Effector memory CD4-positive, alpha-beta T cell (primary cell): ENCODE data around the gene IPCEF1.
"Not testable (repeated sequence)": the region's sequence is repeated elsewhere in the genome, so short reads cannot be mapped to it uniquely, and the experiment has no call there.

Experiments used
- DNase-seq, 3 donors: peaks; one replicate each; pipeline ENCODE4 v3.0.0-alpha.2; 2020
- H3K27ac ChIP-seq: 2 replicates; pipeline ENCODE4 v1.7.0; 2013; ENCODE audit warnings: mild to moderate bottlenecking, low read length, moderate library complexity; ENCODE audit not compliant: insufficient read depth, poor library complexity, severe bottlenecking
- H3K27me3 ChIP-seq: replicated peaks from 2 replicates; pipeline ENCODE4 v1.7.0; 2013; ENCODE audit warnings: mild to moderate bottlenecking, low read length; ENCODE audit not compliant: insufficient read depth, control insufficient read depth, poor library complexity, severe bottlenecking
- H3K36me3 ChIP-seq: 2 replicates; pipeline ENCODE4 v1.7.0; 2013; ENCODE audit warnings: mild to moderate bottlenecking, low read length, moderate library complexity; ENCODE audit not compliant: control insufficient read depth, insufficient read depth
- H3K4me1 ChIP-seq: 2 replicates; pipeline ENCODE4 v1.7.0; 2013; ENCODE audit warnings: low read length, mild to moderate bottlenecking; ENCODE audit not compliant: control insufficient read depth, insufficient read depth, poor library complexity, severe bottlenecking
- H3K4me3 ChIP-seq: 2 replicates; pipeline ENCODE4 v1.7.0; 2013; ENCODE audit warnings: low read length, low read depth, mild to moderate bottlenecking; ENCODE audit not compliant: insufficient read depth, poor library complexity, severe bottlenecking
- H3K9me3 ChIP-seq: 2 replicates; pipeline ENCODE4 v1.7.0; 2013; ENCODE audit warnings: mild to moderate bottlenecking, low read length, moderate library complexity; ENCODE audit not compliant: control insufficient read depth

IPCEF1 gene

DNA sequence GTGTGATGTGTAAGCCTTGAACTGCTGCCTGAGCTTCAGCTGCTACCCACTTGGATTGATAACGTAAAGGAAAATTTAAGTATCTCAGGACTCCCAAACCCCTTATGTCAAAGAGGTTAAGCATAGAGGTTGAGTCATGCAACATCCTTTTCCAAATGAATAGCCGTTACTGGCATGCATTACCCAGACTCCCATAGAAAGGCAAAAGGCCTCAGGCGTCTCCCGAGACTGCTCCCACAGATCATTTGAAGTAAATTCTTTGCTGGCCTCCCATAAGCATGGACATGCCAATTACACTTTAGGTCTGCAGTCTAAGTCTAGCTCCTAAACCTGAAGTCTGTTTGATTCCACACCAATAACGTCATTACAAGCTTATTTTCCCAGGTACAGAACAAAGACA lies 14.7 kb downstream of the IPCEF1 start:
- H3K27ac ChIP-seq: no peak overlapping the region
- H3K27me3 ChIP-seq: no peaks in the 10 kb centered on the region
- no peak for DNase-seq
- no peaks in the 10 kb centered on the region for H3K36me3 ChIP-seq
- no peaks in the 10 kb centered on the region for H3K4me1 ChIP-seq
- H3K4me3 ChIP-seq: no peak overlapping the region
- no peaks in the 10 kb centered on the region for H3K9me3 ChIP-seq

DNA sequence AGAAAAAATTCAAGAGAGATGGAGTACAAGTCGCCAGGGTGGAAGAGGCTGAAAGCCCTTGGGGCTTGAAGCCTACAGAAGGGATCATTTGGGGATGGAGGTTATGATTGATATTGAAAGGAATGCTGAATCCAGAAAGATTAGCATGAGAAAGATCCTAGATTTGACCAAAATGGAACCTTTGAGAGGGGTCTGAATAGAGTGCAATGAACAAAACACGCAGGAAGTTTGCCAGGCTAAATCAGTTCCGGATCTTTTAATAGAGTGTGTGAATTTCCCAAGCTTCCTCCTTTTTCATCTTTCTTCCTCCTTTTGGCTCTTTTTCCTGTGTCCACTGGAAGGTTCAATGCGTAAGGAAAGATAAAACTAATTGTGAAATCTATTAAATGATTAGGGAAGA lies 15.3 kb downstream of the IPCEF1 start:
- Histone ChIP-seq H3K4me3 (no peak overlapping the region), H3K27me3 (no peaks in the 10 kb centered on the region), H3K4me1 (no peaks in the 10 kb centered on the region), H3K36me3 (no peaks in the 10 kb centered on the region), H3K9me3 (no peaks in the 10 kb centered on the region), H3K27ac (no peak overlapping the region)
- no peak for DNase-seq

DNA sequence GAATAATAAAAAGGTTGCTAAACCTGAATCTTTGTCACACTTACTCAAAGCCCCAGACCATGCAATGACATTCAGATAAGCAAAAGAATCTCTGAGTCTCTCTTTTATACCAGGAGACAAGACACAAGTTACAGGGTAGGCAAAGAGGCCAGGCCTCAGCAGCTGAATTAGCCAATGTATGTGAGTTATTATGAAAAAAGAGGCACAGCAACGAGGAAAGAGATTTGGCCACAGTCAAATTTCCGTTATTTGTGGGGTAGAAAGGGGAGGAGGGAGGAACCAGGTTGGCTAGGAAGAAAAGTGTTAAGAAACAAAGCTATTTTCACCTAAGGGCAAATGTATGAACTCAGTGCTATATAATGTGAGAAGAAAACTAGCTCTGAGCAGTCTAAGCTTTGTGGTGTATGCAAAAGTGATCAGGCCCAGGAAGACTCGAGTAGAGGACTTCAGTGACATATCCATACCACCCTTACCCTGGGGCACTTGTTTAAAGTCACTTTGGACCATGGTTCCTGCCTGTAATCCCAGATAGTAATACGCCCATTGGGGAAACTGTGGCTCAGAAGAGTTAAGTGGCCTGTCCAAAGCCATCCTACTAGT lies 19.1 kb downstream of the IPCEF1 start:
- Histone ChIP-seq H3K27ac (no peak overlapping the region), H3K36me3 (no peaks in the 10 kb centered on the region), H3K27me3 (no peaks in the 10 kb centered on the region), H3K4me3 (no peak overlapping the region), H3K9me3 (no peaks in the 10 kb centered on the region), H3K4me1 (no peaks in the 10 kb centered on the region)
- no peak for DNase-seq

DNA sequence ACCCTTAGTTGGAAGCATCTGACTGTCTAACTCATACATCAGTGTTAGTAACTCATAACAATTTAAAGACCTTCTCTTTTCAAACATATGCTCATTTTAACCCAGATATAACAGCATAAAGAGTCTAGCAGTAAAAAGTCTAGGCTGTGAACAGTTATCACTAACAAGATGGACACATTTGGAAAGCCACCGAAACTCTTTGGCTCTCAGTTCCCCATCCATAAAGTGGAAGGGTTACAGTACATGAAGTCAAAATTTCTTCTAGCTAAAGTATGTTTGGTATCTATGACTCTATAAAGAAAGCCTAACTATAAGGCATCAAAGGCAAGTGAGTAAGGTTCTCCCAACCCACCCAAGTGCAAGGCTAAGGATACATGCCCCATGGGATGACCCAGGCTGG lies 22.5 kb downstream of the IPCEF1 start:
- not testable (repeated sequence) for H3K27ac ChIP-seq, H3K36me3 ChIP-seq, DNase-seq, H3K27me3 ChIP-seq, H3K4me3 ChIP-seq, H3K9me3 ChIP-seq, H3K4me1 ChIP-seq

DNA sequence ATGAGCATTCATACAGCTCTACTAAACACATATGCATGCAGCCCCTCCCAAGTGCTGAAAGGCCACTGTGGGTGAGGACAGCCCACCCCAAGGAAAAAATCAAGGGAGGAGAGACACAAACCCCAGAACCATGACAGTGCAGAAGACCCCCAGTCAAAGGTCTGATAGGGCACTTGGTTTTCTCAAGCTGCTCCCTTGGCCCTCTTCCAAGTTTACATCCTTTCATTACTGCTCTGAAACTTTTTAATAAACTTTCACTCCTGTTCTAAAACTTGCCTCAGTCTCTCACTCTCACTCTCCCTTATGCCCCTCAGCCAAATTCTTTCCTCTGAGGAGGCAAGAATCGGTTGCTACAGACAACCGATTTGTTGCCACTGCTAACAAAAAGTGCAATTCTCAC lies 24.9 kb downstream of the IPCEF1 start:
- Histone ChIP-seq H3K27ac (no peak overlapping the region), H3K9me3 (no peaks in the 10 kb centered on the region), H3K36me3 (no peaks in the 10 kb centered on the region), H3K27me3 (no peaks in the 10 kb centered on the region), H3K4me3 (no peak overlapping the region), H3K4me1 (no peaks in the 10 kb centered on the region)
- no peak for DNase-seq

DNA sequence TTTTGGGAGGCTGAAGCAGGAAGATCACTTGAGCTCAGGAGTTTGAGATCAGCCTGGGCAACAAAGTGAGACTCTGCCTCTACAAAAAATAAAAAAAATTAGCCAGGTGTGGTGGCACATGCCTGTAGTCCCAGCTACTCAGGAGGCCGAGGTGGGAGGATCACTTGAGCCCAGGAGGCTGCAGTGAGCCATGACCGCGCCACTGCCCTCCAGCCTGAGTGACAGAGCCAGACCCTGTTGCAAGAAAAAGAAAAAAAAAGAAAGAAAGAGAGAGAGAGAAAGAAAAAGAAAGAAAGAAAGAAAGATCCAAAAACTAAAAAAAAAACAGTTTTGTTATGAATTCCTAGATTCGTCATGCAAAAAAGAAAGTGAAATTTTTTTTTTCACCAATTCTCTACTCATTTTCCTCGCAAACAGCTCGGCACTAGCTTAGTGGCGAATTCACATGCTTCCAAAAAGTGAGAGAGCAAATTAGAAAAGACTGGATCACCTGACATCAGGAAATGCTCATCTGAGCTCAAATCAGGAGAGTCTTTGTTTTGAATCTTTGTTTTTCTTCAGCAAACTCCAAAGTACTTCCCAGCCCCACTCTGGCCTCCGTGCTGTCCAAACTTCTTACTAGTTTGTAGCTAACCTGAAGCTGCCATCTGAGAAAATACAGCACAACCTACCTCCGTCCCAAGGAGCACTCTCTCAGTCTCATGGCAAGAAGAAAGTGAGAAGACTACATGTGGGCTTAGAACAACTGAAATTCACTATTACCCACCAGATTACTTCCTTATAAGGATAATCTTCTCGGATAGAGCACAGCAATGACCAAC lies 27.0 kb downstream of the IPCEF1 start:
- H3K27ac ChIP-seq: no peak overlapping the region
- no peaks in the 10 kb centered on the region for H3K27me3 ChIP-seq
- no peak for DNase-seq
- no peaks in the 10 kb centered on the region for H3K9me3 ChIP-seq
- H3K4me1 ChIP-seq: no peaks in the 10 kb centered on the region
- no peaks in the 10 kb centered on the region for H3K36me3 ChIP-seq
- H3K4me3 ChIP-seq: no peak overlapping the region

DNA sequence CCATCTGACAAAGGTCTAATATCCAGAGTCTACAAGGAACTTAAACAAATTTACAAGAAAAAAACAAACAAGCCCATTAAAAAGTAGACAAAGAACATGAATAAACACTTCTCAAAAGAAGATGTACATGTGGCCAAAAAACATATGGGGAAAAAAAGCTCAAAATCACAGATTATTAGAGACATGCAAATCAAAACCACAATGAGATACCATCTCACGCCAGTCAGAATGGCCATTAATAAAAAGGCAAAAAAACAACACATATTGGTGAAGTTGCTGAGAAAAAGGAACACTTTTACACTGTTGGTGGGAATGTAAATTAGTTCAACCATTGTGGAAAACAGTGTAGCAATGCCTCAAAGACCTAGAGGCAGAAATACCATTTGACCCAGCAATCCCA lies 29.3 kb downstream of the IPCEF1 start:
- not testable (repeated sequence) for H3K36me3 ChIP-seq, H3K4me3 ChIP-seq, H3K27ac ChIP-seq, H3K4me1 ChIP-seq, H3K27me3 ChIP-seq, H3K9me3 ChIP-seq, DNase-seq

DNA sequence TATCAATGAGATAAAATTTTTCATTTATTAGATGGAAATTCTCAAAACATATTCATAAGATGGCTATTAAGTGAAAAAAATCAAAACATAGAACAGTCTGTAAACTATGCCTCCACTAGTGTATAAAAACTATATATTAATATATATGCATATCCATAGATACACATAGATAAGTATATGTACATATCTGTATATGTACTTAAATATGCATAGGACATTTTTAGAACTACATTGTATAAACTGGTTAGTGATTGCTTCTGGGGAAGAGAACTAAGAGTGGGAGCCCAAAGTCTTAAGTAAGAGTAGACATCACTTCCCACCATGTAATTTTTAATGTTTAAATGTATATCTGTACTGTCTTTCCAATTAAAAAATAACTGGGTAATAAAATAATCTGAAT lies 31.5 kb downstream of the IPCEF1 start:
- Histone ChIP-seq H3K4me1 (no peaks in the 10 kb centered on the region), H3K27me3 (no peaks in the 10 kb centered on the region), H3K9me3 (no peaks in the 10 kb centered on the region), H3K4me3 (no peak overlapping the region), H3K27ac (no peak overlapping the region), H3K36me3 (no peaks in the 10 kb centered on the region)
- DNase-seq: no peak

DNA sequence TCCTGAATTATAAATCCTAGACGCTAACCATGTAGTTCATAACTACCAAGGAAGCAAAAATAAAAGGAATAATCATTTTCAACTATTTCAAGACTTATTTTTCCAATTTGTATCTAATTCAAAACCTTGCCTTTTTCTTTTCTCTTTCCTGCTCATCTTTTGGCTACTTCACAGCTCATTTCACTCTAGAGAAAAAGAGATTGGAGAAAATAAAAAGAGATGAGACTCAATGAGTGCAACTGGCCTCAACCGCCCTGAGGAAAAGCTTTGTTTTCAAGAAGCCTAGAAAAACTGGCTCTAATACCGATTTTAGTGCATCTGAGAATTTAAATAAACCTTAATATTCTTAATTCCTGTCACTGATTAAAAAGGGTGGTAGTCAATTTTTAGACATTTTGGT lies 36.4 kb downstream of the IPCEF1 start:
- Histone ChIP-seq H3K4me1 (no peaks in the 10 kb centered on the region), H3K9me3 (no peaks in the 10 kb centered on the region), H3K27ac (no peak overlapping the region), H3K36me3 (no peaks in the 10 kb centered on the region), H3K27me3 (no peaks in the 10 kb centered on the region), H3K4me3 (no peak overlapping the region)
- DNase-seq: no peak

DNA sequence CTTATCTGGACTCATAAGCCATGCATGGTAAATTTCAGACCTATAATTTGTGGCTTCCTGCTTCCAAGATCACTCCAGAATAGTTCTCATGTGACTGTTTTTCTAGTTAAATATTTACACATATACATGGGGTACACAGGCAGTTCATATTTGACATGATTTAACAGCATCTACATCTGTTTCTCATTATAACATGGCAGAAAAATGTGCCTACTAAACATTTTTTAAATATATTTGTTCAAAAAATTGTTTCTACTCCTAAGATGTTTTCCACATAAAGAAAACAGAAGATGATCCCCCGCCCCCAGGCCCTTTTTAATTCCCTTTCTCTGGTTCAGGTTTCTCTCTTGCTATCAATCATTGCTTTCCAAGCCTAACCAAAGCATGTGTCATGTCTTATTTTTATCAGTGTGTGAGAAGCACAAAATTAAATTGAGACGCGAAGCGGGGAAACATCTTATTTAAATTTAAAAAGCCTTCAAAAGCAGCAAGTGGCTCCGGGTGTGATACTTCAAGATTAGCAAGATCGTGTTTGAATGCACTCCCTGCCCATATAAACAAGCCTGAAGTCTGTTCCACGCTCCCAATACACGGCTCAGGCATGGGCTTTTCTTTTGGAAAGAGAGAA lies 37.3 kb downstream of the IPCEF1 start:
- H3K36me3 ChIP-seq: no peaks in the 10 kb centered on the region
- no peaks in the 10 kb centered on the region for H3K4me1 ChIP-seq
- no peaks in the 10 kb centered on the region for H3K27me3 ChIP-seq
- no peak overlapping the region for H3K27ac ChIP-seq
- no peak for DNase-seq
- H3K9me3 ChIP-seq: no peaks in the 10 kb centered on the region
- no peak overlapping the region for H3K4me3 ChIP-seq
